ENCODE data around the gene NHERF1.

DNA sequence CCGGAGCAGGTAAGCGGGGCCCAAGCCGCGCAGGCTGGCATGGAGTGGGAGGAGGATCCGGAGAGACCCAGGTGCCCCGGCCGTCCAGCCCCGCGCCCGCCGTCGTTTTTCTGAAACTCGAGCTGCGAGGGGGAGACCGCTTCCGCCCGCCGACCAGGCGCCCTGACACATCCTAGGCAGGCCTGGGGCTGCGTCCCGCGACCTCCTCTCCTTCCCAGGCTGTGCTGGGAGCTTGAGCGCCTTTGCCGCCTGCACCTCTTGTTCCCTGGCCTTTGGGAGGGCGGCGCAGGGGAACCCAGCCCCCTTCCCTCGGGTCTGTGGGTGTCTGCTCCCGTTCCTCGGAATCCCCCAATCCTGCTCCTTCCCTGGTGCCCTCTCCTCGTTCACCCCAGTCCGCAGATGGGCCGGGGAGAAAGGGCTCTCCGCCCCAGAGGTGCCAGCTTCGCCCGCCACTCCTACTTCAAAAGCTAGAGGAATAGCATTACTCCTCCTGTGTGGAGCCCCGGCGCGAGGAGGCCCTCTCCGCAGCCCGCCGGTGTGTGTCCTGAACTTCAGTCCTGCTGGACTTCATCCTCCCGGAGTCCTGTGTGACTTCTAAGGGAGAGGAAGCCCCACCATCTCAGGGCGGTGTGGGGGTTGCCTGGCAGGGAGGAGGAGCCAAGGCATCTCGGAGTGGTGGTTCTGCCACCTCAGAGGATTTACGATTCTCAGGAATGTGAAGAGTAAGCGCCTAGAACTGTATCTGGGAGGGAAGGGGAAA lies 1.0 kb downstream of the NHERF1 start:
- TF ChIP-seq POLR2AphosphoS5 (IDR thresholded peaks at IDR 0.05; ENCODE audit: low read depth, low read length) = no peak
- no peak for TF ChIP-seq POLR2A (IDR thresholded peaks at IDR 0.05; ENCODE audit: low read depth, low read length)

Measured in GM12892 (cell line).